SK-N-SH (cell line): Measurements from ENCODE around the gene IRF3.

Experiments used
- CTCF ChIP-seq: fragments of 200-600 bp; sonication (generic); IDR thresholded peaks from 2 replicates; pipeline ENCODE4 v1.6.1; 2017; ENCODE audit warnings: antibody characterized with exemption, mild to moderate bottlenecking, moderate library complexity
- GATA2 ChIP-seq: sonication (generic); formaldehyde crosslinking; IDR thresholded peaks from 2 replicates; pipeline ENCODE4 v1.5.0; 2020; ENCODE audit warnings: mild to moderate bottlenecking, missing genetic modification reagents
- SIN3A ChIP-seq: IDR thresholded peaks from 2 replicates; pipeline ENCODE4 v1.6.1; 2012; ENCODE audit warnings: low read depth, mild to moderate bottlenecking, low read length, moderate library complexity, borderline replicate concordance

- TF ChIP-seq CTCF (no peak), GATA2 (CRISPR knock-in tag) (no peak), SIN3A (no peak)
Measured at GRCh38 chr19:49651820-49652550, 13.7 kb downstream of the IRF3 start.
